ENCODE results near the gene L3MBTL3. TPM values are rescaled to one million over a fixed set of nuclear protein-coding genes. Genes with fewer than 3 reads are reported as not detected.

Gene L3MBTL3
- total RNA-seq, 1 donor: 16.8 TPM

- no peak overlapping the region for H3K4me3 ChIP-seq (ENCODE audit: low read depth, low read length)
- TF ChIP-seq CTCF (IDR thresholded peaks at IDR 0.05; ENCODE audit: insufficient read depth, low read depth, low read length): no peak
- DNase-seq (ENCODE audit: low read depth): no peak
Measured at GRCh38 chr6:130063806-130064205, 45.4 kb downstream of the L3MBTL3 start.

GRCh38 chr6:130065609-130066156 is 47.3 kb downstream of the L3MBTL3 start:
- no peak for DNase-seq (ENCODE audit: low read depth)
- H3K4me3 ChIP-seq (ENCODE audit: low read depth, low read length): no peak overlapping the region
- TF ChIP-seq CTCF (IDR thresholded peaks at IDR 0.05; ENCODE audit: insufficient read depth, low read depth, low read length): no peak

- TF ChIP-seq CTCF (IDR thresholded peaks at IDR 0.05; ENCODE audit: insufficient read depth, low read depth, low read length): no peak
- no peak for DNase-seq (ENCODE audit: low read depth)
- no peak overlapping the region for H3K4me3 ChIP-seq (ENCODE audit: low read depth, low read length)
Measured at GRCh38 chr6:130069485-130069884, 51.1 kb downstream of the L3MBTL3 start.

GRCh38 chr6:130070326-130070725 is 51.9 kb downstream of the L3MBTL3 start:
- no peak for DNase-seq (ENCODE audit: low read depth)
- no peak overlapping the region for H3K4me3 ChIP-seq (ENCODE audit: low read depth, low read length)
- no peak for TF ChIP-seq CTCF (IDR thresholded peaks at IDR 0.05; ENCODE audit: insufficient read depth, low read depth, low read length)

GRCh38 chr6:130070792-130071191 is 52.4 kb downstream of the L3MBTL3 start:
- H3K4me3 ChIP-seq (ENCODE audit: low read depth, low read length): no peak overlapping the region
- no peak for DNase-seq (ENCODE audit: low read depth)
- TF ChIP-seq CTCF (IDR thresholded peaks at IDR 0.05; ENCODE audit: insufficient read depth, low read depth, low read length): no peak

- no peak for TF ChIP-seq CTCF (IDR thresholded peaks at IDR 0.05; ENCODE audit: insufficient read depth, low read depth, low read length)
- peak; percentile 24 for DNase-seq (ENCODE audit: low read depth)
- no peak overlapping the region for H3K4me3 ChIP-seq (ENCODE audit: low read depth, low read length)
Measured at GRCh38 chr6:130075879-130076460, 57.6 kb downstream of the L3MBTL3 start.

GRCh38 chr6:130076512-130076911 is 58.1 kb downstream of the L3MBTL3 start:
- peak; percentile 13 for DNase-seq (ENCODE audit: low read depth)
- no peak overlapping the region for H3K4me3 ChIP-seq (ENCODE audit: low read depth, low read length)
- peak; percentile 35 for TF ChIP-seq CTCF (IDR thresholded peaks at IDR 0.05; ENCODE audit: insufficient read depth, low read depth, low read length)

Measured in fibroblast of villous mesenchyme (primary cell).